ENCODE measurements around the gene GJE1.
A peak's percentile ranks its signal among the peaks of the same experiment; 100 is the strongest.
"Not testable (repeated sequence)": the region's sequence is repeated elsewhere in the genome, so short reads cannot be mapped to it uniquely, and the experiment has no call there.

GJE1 gene, protein sequence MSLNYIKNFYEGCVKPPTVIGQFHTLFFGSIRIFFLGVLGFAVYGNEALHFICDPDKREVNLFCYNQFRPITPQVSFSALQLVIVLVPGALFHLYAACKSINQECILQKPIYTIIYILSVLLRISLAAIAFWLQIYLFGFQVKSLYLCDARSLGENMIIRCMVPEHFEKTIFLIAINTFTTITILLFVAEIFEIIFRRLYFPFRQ

DNA sequence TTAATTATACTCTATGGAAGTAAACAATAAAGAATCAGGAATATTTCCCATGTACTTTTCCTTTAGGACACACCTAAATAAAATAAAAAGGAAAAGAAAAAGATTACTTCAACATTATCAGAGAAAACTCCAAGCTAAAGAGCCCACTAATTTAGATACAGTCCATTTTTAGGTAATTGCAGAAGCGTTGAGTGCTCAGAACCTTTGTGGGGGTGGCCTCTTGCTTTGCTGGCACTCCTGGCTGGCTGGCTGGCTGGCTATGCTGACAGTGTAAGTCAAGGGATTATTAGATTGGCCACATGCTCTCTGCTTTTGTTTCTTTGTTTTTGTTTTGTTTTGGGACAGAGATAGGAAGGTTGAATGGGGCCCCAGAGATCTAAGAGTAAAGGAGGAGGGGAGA, at the start of gene GJE1:
TSS of gene GJE1 (plus strand) at position 301 of the 400 bp plus-strand sequence. CDS start 234 bp downstream, outside the sequence.
- no peak for DNase-seq (ENCODE audit: low spot score)

DNA sequence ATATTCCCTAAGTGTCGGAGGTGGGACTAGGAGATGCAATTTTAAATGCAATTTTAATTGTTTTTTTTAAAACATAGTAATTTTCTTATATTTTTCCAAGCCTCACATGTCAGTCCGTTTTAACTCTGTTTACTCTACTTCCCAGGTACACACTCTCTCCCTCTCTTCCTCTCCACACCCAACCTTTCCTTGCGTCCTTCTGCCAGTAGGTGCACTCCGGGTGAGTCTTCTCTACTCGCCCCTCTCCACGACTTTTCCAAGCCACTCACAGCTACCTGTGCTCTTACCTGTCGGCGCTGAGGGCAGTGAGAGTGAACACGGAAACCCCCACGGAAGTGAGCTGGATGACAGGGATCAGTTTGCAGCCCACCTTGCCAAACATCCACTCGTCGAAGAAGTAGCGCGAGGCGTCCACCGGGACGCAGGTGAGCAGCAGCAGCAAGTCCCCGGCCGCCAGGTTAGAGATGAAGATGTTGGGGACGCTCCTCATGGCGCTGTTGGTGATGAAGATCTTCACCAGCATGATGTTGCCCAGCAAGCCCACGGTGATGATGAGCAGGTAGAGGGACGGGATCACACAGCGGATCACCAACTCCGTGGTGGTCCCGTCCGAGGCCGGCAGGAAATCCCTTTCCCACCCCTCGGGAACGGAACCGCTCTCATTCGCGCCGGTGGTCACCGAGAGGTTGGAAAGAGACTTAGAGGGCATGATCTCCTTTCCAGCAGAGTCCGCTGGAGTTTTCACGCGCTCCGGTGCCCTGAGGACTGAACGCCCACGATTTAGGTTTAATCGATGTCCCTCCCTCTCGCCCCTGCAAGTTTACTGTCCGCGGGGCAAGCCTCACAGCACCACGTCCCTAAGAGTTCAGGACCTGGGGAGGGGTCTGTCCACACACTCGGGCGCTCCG, 44.5 kb upstream of the GJE1 start:
- no peak for DNase-seq (ENCODE audit: low spot score)

- no peak for DNase-seq (ENCODE audit: low spot score)
Observed at GRCh38 chr6:142088858-142089216, 43.9 kb upstream of the GJE1 start.

GRCh38 chr6:142104820-142105219, 27.9 kb upstream of the GJE1 start:
- DNase-seq (ENCODE audit: low spot score): not testable (repeated sequence)

DNA sequence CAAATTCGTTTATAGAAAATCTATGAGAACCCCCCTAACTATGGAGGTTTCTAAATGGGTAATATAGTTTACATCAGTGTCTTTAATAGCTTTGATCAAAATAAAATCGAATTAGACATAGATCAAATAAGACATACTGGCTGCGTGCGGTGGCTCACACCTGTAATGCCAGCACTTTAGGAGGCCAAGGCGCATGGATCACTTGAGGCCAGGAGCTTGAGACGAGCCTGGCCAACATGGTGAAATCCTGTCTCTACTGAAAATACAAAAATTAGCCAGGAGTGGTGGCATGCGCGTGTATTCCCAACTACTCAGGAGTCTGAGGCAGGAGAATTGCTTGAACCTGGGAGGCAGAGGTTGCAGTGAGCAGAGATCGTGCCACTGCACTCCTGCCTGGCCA, 21.9 kb upstream of the GJE1 start:
- not testable (repeated sequence) for DNase-seq (ENCODE audit: low spot score)

DNA sequence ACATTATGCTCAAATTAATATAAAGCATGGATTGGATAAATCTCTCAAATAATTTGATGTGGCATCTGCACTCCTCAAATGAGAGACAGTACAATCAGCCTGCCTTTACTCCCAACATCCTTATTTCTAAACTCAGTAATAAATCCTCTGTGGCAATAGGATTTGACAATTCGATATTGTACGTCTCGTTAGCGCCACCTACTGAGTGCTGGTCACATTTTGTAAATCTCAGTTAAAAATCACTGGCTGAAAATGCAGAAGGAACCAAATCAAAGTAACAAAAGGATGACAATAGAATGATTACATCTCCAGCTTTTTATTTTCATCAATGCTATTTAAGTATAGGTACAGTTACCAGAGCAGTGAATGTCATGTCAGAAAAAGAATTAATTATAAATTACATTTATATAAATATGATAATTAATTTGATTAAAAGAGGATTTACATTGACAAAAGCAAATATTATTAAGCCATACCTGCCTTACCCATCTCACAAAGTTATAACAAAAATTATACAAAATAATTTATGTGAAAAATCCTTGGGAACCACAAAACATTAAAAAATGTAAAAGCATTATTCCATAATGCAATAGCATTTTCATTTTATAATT, 20.2 kb upstream of the GJE1 start:
- DNase-seq (ENCODE audit: low spot score): peak; percentile 77

- no peak for DNase-seq (ENCODE audit: low spot score)
Observed at GRCh38 chr6:142117366-142117765, 15.4 kb upstream of the GJE1 start.

- DNase-seq (ENCODE audit: low spot score): no peak
Observed at GRCh38 chr6:142118328-142118727, 14.4 kb upstream of the GJE1 start.

- no peak for DNase-seq (ENCODE audit: low spot score)
Observed at GRCh38 chr6:142118925-142119324, 13.8 kb upstream of the GJE1 start.

DNA sequence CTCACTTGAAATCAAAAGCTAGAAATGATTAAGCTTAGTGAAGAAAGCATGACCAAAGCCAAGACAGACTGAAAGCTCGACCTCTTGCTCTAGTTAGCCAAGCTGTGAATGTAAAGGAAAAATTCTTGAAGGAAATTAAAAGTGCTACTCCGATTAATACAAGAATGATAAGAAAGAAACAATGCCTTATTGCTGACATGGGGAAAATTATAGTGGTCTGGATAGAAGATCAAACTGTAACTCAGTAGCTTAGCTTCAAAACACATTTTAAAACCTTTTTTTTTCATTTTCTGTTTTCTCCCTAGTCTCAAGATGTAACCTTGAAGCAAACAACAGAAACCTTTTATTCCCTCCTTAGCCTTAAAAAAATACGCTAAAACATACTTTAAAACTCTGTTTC, 11.4 kb upstream of the GJE1 start:
- DNase-seq (ENCODE audit: low spot score): no peak

- no peak for DNase-seq (ENCODE audit: low spot score)
Observed at GRCh38 chr6:142130814-142131213, 1.9 kb upstream of the GJE1 start.

DNA sequence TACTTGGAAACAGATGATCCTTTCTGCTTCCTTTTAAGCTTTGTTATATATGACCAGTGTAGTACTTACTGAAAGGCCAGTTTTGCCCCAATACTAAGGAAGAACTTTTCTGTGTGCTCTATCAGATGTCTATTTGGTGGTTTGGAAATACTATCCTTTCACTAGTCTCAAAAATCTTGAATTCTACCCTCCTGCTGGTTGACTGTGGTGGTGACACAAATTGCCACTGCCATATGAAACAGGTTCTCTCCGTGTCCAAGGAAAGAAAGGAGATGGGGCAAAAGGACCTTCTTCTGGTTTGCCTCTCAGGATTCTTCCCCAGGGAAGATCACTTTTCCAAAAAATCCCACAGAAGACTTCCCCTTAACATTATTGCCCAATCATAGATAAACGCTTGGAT, 6.2 kb downstream of the GJE1 start:
- DNase-seq (ENCODE audit: low spot score): no peak

- not testable (repeated sequence) for DNase-seq (ENCODE audit: low spot score)
Observed at GRCh38 chr6:142141531-142141930, 8.8 kb downstream of the GJE1 start.

GRCh38 chr6:142146828-142147662, 14.3 kb downstream of the GJE1 start, which contains the start of the genes NMBR and VTA1:
TSS of gene NMBR (minus strand) at chr6:142147122. CDS start at chr6:142088658, 58,464 bp downstream.
TSS of gene VTA1 (plus strand) at chr6:142147263. CDS start at chr6:142147288, 25 bp downstream.
- peak; percentile 99 for DNase-seq (ENCODE audit: low spot score)

GRCh38 chr6:142152746-142153145, 20.0 kb downstream of the GJE1 start:
- no peak for DNase-seq (ENCODE audit: low spot score)

- DNase-seq (ENCODE audit: low spot score): no peak
Observed at GRCh38 chr6:142153196-142153595, 20.5 kb downstream of the GJE1 start.

DNA sequence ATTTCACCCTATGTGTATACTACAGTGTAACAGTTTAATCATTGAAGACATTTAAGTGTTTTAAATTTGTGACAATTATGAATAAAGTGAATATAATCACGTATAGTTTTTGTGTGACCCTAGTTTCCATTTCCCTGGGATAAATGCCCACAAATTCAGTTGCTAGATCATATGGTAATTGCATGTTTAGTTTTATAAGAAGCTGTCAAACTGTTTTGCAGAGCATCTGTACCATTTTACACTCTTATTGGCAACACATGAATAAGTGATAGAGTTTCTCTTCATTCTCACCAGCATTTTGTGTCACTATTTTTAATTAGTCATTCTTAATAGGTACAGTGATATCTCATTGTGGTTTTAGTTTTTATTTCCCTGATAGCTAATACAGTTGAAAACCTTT, 21.6 kb downstream of the GJE1 start:
- DNase-seq (ENCODE audit: low spot score): no peak

DNA sequence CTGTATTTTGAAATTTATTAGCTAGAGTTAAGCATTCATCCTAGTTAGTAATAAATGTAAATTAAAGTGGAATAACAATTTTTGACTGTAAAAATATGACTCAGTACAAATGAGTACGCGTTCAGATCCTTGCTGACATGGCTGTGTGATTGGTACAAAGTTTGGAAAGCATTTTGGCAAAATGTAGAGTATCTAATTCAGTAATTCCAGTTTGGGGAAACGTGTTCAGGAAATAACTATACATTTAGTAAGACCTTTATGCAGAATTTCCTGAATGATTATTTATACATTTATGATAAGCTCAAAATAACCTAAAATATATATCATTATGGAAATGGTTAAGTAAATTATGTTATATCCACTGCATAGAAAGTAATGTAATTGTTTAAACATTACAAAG, 22.4 kb downstream of the GJE1 start:
- no peak for DNase-seq (ENCODE audit: low spot score)

DNA sequence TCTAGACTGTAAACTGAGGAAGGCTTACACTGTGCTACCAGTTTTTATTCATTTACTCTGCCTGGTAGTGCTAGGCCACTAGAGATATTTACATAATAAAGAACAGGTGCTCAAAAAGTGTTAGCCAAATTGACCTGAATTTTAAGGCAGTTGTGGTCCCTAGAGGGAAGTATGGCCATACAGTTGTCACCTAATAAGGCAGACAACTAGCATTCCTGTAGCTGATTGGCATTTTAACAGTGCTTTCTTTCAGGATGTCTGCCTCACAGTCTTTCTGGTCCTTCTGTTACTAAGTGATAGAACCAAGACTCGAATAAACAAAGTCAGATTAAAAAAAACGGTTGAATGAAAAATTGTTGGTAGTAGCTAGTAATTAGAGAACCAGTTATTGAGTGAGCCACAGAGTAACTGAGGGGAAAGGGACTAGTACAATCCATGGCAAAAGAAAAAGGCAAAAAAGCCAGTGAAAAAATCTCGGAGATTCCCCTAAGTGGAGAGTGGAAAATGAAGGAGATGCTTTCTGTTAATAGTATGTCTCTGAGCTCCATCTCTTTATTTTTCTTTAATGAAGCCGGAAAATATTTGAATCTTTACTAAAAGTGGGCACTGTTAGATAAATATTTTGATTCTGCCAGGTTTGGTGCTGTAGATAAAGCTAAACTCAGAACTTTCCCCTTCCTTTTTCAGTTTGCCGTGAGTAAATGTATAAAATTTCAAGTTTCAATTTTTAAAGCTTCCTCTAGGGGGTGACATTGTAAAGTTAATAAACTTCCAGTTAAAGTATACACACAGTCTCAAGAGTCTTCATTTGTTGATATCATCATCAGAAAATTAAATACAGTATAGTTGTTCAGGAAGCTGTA, 23.4 kb downstream of the GJE1 start:
- peak; percentile 45 for DNase-seq (ENCODE audit: low spot score)

DNA sequence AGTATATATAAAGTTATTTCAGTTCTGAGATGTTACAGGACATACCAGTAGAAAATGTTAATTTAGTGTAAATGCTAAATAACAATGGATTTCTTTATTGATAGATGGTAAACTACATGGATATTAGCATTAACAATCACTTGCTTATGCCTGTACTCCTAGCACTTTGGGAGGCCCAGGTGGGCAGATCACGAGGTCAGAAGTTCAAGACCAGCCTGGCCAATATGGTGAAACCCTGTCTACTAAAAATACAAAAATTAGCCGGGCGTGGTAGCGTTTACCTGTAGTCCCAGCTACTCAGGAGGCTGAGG, 24.0 kb downstream of the GJE1 start:
- not testable (repeated sequence) for DNase-seq (ENCODE audit: low spot score)

DNA sequence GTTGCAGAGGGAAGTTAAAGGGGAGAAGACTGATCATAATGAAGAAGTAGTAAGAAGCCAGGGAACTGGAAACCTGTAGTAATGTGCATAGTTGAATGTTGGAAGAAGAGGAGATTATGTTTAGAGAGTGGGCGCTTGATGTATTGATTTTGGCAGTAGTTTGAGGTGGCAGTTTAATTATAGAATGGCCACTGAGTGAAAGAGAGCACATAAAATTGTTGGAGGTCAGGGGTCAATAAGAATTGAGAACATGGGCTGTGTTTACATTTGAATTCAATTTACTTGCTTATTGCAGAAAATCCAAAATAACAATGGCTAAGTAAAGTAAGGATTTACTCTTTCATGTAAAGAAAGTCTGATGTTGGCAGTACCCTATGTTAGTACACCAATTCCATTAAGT, 30.1 kb downstream of the GJE1 start:
- no peak for DNase-seq (ENCODE audit: low spot score)

Measured in pons (tissue), 1 donor.